ENCODE data around the gene STAM. TPM values are rescaled to one million over a fixed set of nuclear protein-coding genes. Genes with fewer than 3 reads are reported as not detected.

The STAM gene
- total and polyA plus RNA-seq, 2 donors from 2014 or later, result 10.3 to 26.1 TPM

DNA sequence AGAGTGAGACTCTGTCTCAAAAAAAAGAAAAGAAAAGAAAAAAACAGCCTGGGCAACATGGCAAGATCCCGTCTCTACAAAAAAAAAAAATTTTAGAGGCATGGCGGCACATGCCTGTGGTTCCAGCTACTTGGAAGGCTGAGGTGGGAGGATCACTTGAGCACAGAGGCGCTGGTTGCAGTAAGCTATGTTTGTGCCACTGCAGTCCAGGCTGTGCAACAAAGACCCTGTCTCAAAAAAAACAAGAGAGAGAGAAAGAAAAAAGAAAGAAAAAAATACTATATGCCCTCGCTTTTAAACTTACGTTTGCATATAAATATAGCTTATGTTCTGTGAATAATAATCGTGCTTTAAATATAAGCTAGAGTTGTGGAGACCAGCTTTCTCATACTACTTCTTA is 38.0 kb upstream of the STAM start:
- intact Hi-C loops (cut with DNase I), result loop anchor here (10.0 kb wide), 1 partner anchor 139 kb away; no protein-coding TSS in a partner anchor
- no peak overlapping the region for H3K27ac ChIP-seq (ENCODE audit: low read depth in 2 of 2, low read length in 2 of 2)
- no peak for FAIRE-seq

GRCh38 chr10:17606547-17607040 is 37.4 kb upstream of the STAM start:
- Histone ChIP-seq H3K36me3 (ENCODE audit: control insufficient read depth in 2 of 3, insufficient read depth in 3 of 3, low read length in 3 of 3) (no peaks in the 10 kb centered on the region), H3K4me3 (ENCODE audit: low read length in 3 of 3) (no peak overlapping the region), H3K4me1 (ENCODE audit: control insufficient read depth in 2 of 3, insufficient read depth in 2 of 3, low read depth in 1 of 3, low read length in 3 of 3) (no peaks in the 10 kb centered on the region), H3K9ac (ENCODE audit: low read length in 3 of 3) (no peak overlapping the region), H3K9me3 (ENCODE audit: control insufficient read depth in 2 of 3, insufficient read depth in 1 of 3, low read length in 3 of 3) (no peaks in the 10 kb centered on the region), H3K27me3 (ENCODE audit: control insufficient read depth, insufficient read depth, low read length) (no peaks in the 10 kb centered on the region), H3K27ac (ENCODE audit: low read depth in 2 of 2, low read length in 2 of 2) (no peak overlapping the region)
- FAIRE-seq, result no peak
- intact Hi-C loops (cut with DNase I), result loop anchor here (10.0 kb wide), 1 partner anchor 138 kb away; no protein-coding TSS in a partner anchor
- TF ChIP-seq CTCF (IDR thresholded peaks at IDR 0.05; ENCODE audit: borderline replicate concordance, extremely low read depth, insufficient read depth), result no peak
- DNase-seq, result no peak

More for the DNA sequence above, 38.0 kb upstream of the STAM start:
- no peak for DNase-seq
- TF ChIP-seq CTCF (IDR thresholded peaks at IDR 0.05; ENCODE audit: borderline replicate concordance, extremely low read depth, insufficient read depth), result no peak
- no peak overlapping the region for H3K9ac ChIP-seq (ENCODE audit: low read length in 3 of 3)
- no peaks in the 10 kb centered on the region for H3K36me3 ChIP-seq (ENCODE audit: control insufficient read depth in 2 of 3, insufficient read depth in 3 of 3, low read length in 3 of 3)
- no peaks in the 10 kb centered on the region for H3K9me3 ChIP-seq (ENCODE audit: control insufficient read depth in 2 of 3, insufficient read depth in 1 of 3, low read length in 3 of 3)
- H3K4me1 ChIP-seq (ENCODE audit: control insufficient read depth in 2 of 3, insufficient read depth in 2 of 3, low read depth in 1 of 3, low read length in 3 of 3), result no peaks in the 10 kb centered on the region
- no peaks in the 10 kb centered on the region for H3K27me3 ChIP-seq (ENCODE audit: control insufficient read depth, insufficient read depth, low read length)
- no peak overlapping the region for H3K4me3 ChIP-seq (ENCODE audit: low read length in 3 of 3)

GRCh38 chr10:17607060-17607459 is 36.9 kb upstream of the STAM start:
- no peak overlapping the region for H3K4me3 ChIP-seq (ENCODE audit: low read length in 3 of 3)
- H3K4me1 ChIP-seq (ENCODE audit: control insufficient read depth in 2 of 3, insufficient read depth in 2 of 3, low read depth in 1 of 3, low read length in 3 of 3), result no peaks in the 10 kb centered on the region
- no peak for TF ChIP-seq CTCF (IDR thresholded peaks at IDR 0.05; ENCODE audit: borderline replicate concordance, extremely low read depth, insufficient read depth)
- H3K9me3 ChIP-seq (ENCODE audit: control insufficient read depth in 2 of 3, insufficient read depth in 1 of 3, low read length in 3 of 3), result no peaks in the 10 kb centered on the region
- intact Hi-C loops (cut with DNase I), result loop anchor here (10.0 kb wide), 1 partner anchor 138 kb away; no protein-coding TSS in a partner anchor
- no peak overlapping the region for H3K9ac ChIP-seq (ENCODE audit: low read length in 3 of 3)
- DNase-seq (no peak), FAIRE-seq (no peak)
- no peaks in the 10 kb centered on the region for H3K36me3 ChIP-seq (ENCODE audit: control insufficient read depth in 2 of 3, insufficient read depth in 3 of 3, low read length in 3 of 3)
- no peak overlapping the region for H3K27ac ChIP-seq (ENCODE audit: low read depth in 2 of 2, low read length in 2 of 2)
- H3K27me3 ChIP-seq (ENCODE audit: control insufficient read depth, insufficient read depth, low read length), result no peaks in the 10 kb centered on the region

Data from kidney (tissue), 14 donors.